NCI-H1417 treated with DMSO at 0.1 percent for 48 hours (cell line): Measurements from ENCODE around the gene TSPAN18.

ENCODE experiments used
- DNase-seq: peaks from one replicate; lab custom pipeline; 2025; lab: John Stamatoyannopoulos, UW

TSPAN18 gene

DNA sequence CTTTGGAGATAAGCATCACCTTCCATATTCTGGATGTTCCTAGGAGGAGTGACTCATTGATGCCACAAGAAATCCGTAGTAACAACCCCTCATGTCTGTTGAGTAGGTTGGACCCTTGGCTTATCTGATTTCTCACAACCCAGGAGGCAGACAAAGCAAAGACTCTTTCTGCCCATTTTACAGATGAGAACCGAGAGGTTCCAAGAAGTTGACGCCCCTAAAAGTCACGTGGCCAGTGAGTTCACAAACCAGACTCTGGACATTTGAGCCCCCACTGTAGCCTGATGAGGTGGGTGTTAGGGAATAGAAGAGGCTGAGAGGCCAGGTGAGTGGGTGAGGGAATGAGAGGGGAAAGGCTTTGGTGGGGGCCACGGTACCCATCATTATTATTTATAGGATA, 70.3 kb downstream of the TSPAN18 start:
- no peak for DNase-seq

GRCh38 chr11:44797886-44798606, 71.3 kb downstream of the TSPAN18 start:
- DNase-seq, result no peak

- no peak for DNase-seq
Measured at GRCh38 chr11:44798607-44798972, 71.8 kb downstream of the TSPAN18 start.

- no peak for DNase-seq
Measured at GRCh38 chr11:44799012-44799411, 72.2 kb downstream of the TSPAN18 start.

- DNase-seq, result no peak
Measured at GRCh38 chr11:44802347-44802746, 75.6 kb downstream of the TSPAN18 start.

DNA sequence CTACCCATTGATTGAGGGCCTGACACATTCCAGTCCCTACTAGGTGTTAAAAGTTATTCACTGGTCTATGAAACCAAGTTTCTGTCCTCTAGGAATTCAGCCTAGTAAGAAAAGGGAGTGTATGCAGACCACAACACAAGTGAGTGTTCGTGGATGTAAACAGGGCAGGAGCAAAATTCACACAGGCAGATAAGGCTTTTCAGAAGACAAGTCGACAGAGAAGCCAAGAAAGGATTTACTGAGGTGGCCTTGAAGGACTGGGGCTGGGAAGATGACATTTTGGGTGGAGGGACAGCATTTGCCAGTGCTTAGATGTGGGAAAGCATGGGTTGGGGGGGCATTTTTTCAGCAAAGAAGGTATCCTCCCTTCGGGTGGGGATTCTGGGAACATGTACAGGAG, 76.2 kb downstream of the TSPAN18 start:
- no peak for DNase-seq

GRCh38 chr11:44804449-44805437, 78.0 kb downstream of the TSPAN18 start:
- no peak for DNase-seq

- no peak for DNase-seq
Measured at GRCh38 chr11:44805596-44805995, 78.8 kb downstream of the TSPAN18 start.

GRCh38 chr11:44808053-44808753, 81.4 kb downstream of the TSPAN18 start:
- no peak for DNase-seq

- DNase-seq, result no peak
Measured at GRCh38 chr11:44809283-44809682, 82.5 kb downstream of the TSPAN18 start.

DNA sequence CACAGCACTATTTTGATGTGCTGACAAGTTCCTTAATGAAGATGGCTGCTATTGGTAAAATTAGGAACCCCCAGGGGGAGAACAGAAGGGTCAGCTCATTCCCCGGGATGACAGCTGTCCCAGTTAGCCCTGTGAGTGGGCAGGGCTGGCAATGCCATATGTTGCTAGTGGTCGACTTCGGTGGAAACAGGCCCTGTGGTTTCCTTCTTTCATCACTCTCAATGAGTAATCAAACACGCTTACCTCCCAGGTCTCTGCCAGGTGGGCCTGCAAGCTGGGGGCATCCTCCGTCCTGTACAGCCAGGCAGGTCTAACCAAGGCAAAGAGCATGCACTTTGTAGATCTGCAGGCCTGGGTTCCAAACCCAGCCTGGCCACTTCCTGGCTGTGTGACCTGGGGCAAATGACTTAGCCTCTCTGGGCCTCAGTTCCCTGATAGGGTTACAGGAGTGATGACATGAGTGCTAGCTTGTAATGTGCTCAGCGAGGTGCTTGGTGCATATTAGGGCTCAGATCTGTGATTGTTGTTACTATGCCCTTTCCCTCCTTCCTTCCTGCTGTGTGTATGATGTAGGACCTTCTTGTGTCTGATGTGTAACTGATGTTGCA, 85.2 kb downstream of the TSPAN18 start:
- DNase-seq, result no peak

DNA sequence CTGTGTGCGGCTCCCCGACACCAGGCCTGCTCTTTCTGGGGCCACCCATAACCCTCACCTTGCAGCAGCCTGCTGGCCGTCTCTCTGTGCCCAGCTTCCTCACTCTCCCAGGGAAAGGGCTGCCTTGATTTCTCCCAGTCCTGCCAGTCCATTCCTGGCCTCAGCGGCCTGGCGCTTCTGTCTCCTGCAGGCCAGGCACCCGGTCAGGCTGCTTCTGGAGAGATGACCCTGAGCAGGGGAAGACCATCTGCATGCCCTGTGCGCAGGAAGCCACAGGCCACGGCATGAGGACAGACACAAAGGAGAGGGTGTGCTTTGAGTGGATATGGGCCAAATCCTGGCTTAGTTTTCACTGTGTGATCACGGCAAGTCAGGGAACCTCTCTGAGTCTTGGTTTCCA, 86.2 kb downstream of the TSPAN18 start:
- no peak for DNase-seq

- DNase-seq, result no peak
Measured at GRCh38 chr11:44813401-44813800, 86.6 kb downstream of the TSPAN18 start.

DNA sequence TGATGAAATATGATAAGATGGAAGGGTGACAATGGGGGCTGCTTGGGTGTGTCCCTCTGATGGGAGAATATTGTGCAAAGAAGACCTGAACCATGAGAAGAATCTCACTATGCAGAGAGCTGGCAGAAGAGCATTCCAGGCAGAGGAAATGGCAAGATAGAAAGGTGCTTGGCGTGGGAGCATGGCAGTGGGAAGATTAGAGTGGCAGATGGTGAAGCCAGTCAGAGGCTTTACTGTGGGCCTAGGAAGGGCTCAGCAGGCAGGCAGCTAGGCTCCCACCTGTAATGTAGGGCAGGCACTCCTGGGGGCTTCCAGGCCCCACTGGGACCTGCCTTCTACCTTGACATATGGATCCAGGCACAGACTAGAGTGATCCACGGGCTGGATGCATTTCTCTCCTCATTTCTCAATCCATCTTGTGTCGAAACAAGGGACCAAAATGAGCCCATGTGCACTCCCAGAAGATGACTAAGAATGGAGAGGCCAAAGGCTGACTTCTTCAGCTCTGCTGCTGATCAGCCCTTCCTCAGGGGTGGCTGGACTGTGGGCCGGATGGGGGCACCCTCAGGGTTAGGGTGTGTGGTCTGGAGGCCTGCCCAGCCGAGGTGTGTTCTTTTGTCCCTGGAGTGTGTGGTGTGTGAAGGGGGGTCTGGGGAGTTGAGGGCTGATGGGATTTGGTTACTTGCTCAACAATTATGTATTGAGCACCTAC, 88.3 kb downstream of the TSPAN18 start:
- DNase-seq, result no peak

GRCh38 chr11:44815917-44816456, 89.2 kb downstream of the TSPAN18 start:
- DNase-seq, result no peak

GRCh38 chr11:44816761-44817160, 90.0 kb downstream of the TSPAN18 start:
- no peak for DNase-seq

DNA sequence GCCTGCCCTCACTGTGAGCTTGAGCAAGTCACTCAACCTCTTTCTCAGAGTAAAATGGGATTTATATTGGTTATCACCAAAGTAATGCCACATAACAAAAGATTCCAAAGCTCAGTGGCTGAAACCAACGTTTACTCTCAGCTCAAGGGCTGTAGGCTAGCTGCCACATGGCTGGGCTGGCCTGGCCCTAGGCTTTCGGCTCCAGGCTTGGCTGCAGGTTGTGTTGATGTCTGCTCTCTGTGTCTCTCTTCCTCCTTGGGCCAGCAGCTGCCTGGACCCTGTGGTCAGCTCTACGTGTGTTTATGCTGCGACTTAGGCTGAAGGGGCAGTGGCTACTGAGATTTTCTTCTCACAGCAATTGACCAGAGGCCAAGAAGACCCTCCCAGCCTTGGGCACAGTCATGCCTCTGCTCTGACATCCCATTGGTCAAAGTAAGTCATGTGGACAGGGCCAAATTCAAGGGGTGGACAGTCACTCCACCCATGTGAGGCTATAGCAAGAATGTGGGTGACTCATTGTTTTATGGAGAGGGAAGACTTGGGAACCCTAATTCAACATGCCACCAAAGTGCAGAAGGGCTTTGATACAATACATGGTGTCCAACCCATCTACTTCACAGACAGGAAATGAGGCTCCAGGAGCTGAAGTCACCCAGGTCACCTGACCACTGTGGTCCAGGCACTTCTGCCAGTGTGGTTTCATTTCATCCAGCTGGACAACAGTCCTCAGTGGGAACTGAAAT, 90.6 kb downstream of the TSPAN18 start:
- DNase-seq, result no peak

DNA sequence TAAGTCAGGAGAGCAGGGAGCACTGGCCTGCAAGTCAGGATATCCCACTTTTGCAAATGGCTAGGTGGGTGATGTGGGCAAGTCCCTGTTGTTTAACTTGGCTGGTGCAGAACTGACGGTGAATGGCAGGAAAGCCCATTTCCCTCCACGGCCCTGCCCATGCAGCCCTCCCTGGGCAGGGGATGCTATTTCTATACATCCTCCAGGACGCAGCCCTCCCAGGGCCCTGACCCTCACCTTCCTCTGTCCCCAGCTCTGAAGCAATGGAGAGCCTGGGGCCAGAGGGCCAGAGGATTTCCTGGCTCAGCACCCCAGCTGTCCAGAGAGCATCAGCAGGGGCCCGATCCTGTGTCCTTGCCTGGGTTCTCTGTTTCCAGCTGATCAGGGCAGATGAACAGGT, 91.3 kb downstream of the TSPAN18 start:
- DNase-seq, result no peak

GRCh38 chr11:44819346-44819745, 92.6 kb downstream of the TSPAN18 start:
- DNase-seq, result no peak

GRCh38 chr11:44822369-44822768, 95.6 kb downstream of the TSPAN18 start:
- no peak for DNase-seq
